ENCODE measurements around the gene HEXD.

HEXD gene

DNA sequence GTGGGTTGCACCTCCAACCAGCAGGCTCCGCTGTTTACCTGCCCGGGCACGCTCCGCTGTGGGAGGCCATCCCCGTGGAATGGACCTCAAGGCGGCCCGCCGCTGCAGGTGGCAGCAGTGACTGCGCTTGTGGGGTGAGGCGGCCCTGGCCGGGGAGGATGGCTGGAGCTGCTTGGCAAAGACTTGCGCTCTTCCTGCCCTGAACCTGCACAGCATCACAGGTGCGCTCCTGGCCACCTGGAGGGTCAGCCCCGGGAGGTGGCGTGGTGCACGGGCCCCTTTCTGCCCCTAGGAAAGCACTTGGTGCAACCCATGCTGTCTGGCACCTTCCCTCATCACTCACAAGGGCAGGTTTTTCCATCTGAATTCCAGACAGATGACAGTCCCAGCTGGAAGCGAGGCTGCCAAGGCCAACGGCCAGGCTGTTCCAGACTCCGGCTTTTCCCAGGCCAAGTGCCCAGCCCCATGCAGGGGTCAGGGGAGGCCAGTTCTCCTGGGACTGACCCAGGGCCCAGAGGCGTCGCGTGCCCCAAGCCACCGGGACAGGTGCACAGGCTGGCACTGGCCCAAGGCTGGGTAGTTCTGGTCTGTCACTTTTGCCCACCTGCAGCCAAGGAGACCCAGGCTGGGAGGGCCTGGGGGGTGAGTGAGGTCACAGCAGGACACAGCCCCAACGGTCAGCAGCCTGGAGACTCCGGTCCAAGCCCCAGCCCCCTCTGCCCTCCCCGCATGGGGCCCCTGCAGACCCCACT is 33.2 kb upstream of the HEXD start:
- no peak overlapping the region for H3K4me3 ChIP-seq (ENCODE audit: low read length)
- DNase-seq (ENCODE audit: low read depth): peak; percentile 50
- TF ChIP-seq, protein P1, sequence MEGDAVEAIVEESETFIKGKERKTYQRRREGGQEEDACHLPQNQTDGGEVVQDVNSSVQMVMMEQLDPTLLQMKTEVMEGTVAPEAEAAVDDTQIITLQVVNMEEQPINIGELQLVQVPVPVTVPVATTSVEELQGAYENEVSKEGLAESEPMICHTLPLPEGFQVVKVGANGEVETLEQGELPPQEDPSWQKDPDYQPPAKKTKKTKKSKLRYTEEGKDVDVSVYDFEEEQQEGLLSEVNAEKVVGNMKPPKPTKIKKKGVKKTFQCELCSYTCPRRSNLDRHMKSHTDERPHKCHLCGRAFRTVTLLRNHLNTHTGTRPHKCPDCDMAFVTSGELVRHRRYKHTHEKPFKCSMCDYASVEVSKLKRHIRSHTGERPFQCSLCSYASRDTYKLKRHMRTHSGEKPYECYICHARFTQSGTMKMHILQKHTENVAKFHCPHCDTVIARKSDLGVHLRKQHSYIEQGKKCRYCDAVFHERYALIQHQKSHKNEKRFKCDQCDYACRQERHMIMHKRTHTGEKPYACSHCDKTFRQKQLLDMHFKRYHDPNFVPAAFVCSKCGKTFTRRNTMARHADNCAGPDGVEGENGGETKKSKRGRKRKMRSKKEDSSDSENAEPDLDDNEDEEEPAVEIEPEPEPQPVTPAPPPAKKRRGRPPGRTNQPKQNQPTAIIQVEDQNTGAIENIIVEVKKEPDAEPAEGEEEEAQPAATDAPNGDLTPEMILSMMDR (conservative IDR thresholded peaks at IDR 0.05; ENCODE audit: low read length): no peak

DNA sequence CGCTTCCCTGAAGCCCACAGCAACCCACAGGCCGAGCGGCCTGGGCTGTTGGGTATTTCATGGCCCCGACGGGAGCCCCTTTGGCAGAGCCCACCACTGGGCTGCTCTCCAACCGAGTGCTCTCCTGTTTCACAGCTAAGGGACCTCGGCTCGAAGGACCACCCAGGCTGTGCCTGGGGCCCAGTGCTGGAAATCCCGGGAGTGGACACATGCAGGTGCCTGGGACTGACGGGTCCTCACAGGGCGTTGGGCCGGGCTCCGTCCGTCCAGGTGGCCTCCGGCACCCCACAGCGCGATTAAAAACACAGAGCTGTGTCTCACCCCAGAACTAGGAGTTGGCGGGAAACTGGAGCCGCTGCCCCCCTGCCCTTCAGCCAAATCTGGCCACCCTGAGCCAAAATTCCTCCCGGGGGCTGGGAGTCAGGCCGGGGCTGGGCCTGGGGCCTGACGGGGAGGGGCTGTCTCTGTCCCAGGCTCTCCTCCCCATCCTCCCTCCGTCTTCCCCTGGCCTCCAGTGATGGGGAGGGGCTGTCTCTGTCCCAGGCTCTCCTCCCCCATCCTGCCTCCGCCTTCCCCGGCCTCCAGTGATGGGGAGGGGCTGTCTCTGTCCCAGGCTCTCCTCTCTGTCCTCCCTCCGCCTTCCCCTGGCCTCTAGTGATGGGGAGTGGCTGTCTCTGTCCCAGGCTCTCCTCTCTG is 32.4 kb upstream of the HEXD start:
- H3K4me3 ChIP-seq (ENCODE audit: low read length): no peak overlapping the region
- DNase-seq (ENCODE audit: low read depth): no peak
- TF ChIP-seq, protein P1 (conservative IDR thresholded peaks at IDR 0.05; ENCODE audit: low read length): no peak

DNA sequence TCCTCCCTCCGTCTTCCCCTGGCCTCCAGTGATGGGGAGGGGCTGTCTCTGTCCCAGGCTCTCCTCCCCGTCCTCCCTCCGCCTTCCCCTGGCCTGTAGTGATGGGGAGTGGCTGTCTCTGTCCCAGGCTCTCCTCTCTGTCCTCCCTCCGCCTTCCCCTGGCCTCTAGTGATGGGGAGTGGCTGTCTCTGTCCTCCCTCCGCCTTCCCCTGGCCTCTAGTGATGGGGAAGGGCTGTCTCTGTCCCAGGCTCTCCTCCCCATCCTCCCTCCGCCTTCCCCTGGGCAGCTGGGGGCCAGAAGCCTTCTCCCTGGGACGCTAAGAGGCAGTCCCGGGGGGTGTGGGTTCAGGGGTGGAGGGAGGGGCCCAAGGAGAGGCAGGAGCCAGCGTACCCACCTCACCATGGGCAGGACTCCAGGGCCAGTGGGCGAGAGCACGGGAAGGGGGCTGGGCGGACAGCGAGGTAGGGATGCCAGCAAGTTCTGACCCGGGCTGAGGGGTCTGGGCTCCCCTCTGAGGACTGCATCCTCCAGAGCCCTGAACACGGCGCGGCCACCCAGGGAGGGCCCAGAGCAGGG is 31.8 kb upstream of the HEXD start:
- H3K4me3 ChIP-seq (ENCODE audit: low read length): no peak overlapping the region
- TF ChIP-seq, protein P1 (conservative IDR thresholded peaks at IDR 0.05; ENCODE audit: low read length): no peak
- DNase-seq (ENCODE audit: low read depth): no peak

DNA sequence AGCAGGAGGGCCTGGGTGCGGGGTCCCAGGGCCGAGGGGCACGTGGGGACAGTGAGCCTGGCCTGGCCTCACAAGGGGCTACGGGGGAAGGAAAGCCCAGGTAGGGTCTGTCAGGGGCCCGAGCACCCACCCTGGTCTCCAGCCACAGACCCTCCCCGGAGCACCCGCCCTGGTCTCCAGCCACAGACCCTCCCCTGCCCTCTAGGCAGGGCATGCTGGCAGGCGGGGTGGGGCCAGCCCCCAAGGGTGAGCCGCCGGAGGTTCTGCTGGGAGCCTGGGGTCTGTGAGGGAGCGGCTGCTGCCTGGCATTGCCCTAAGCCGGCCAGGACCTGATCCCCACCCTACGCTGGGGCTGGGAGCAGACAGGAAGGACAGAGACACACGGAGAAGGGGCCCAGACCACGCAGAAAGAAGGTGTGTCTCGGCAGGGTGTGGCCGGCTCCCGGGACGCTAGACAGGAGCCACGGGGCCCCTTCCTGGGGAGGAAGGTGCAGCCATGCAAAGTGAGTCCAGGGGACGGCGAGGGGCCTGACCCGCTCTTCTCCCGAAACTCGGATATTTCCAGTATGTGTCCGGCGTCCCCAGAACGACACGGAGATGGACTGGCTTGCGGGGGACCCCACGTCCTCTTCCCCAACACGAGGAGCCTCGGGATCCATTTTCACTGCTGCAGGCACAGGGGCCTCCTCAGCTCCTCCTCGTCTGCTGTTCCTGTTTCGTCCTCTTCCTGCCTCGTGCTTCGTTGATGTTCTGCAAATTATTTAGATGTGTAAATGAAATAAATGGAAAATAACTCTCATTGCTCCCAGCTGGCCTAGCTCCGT is 31.1 kb upstream of the HEXD start:
- DNase-seq (ENCODE audit: low read depth): no peak
- TF ChIP-seq, protein P1 (conservative IDR thresholded peaks at IDR 0.05; ENCODE audit: low read length): no peak
- no peak overlapping the region for H3K4me3 ChIP-seq (ENCODE audit: low read length)

DNA sequence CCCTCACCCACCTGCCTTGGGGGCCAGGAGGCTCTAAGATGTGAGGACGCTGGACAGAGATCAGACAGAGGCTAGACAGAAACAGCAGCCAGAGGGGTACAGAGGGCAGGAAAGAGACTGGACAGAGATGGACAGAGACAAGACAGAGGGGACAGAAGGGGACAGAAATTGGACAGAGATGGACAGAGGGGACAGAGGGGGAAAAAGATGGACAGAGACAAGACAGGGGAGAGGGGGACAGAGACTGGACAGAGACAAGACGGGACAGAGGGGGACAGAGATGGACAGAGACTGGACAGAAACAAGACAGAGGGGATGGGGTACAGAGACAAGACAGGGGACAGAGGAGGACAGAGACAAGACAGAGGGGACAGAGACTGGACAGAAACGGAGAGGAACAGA is 30.4 kb upstream of the HEXD start:
- DNase-seq (ENCODE audit: low read depth): no peak
- TF ChIP-seq, protein P1 (conservative IDR thresholded peaks at IDR 0.05; ENCODE audit: low read length): no peak
- no peak overlapping the region for H3K4me3 ChIP-seq (ENCODE audit: low read length)

DNA sequence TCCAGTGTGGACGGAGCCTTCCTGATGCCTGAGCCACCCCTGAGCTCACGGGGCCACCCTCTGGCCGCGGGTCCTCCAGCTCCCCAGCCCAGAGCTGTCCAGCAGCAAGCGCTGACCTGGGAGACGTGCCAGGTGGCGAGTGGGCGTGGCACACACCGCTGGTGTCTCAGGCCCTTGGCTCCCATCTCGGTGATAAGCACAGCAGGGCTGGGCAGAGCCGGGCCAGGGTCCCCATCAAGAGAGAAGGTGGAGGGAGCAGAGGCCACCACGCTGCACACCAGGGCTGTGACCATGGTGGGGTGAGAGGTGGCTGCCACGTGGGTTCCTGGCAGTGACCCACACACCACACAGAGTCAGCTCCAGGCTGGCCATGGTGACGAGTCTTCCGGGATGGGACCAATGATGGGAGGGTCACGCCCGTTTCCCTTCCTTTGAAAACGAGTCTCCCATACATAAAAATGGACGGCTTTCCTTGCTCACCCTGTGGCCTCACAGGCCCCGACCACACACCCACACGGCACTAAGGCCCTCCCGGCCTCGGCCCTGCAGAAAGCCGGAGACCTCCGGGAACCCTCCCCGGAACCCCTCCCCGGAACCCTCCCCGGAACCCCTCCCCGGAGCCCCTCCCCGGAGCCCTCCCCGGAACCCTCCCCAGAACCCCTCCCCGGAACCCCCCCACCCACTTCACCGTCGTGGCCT is 29.8 kb upstream of the HEXD start:
- TF ChIP-seq, protein P1 (conservative IDR thresholded peaks at IDR 0.05; ENCODE audit: low read length): no peak
- DNase-seq (ENCODE audit: low read depth): no peak
- no peak overlapping the region for H3K4me3 ChIP-seq (ENCODE audit: low read length)

Data from AG10803 (cell line).